Keratinocyte (primary cell): Measurements from ENCODE around the gene DOK6.

Experiments used
- CTCF ChIP-seq, 3 experiments: IDR thresholded peaks in 1 of 3; conservative IDR thresholded peaks in 1 of 3; optimal IDR thresholded peaks in 1 of 3; 2 replicates in 2 of 3; 3 replicates in 1 of 3; pipeline versions ENCODE3 to v1.5.1; 2011; ENCODE audit warnings: low read length in 3 of 3, mild to moderate bottlenecking in 3 of 3, moderate library complexity in 2 of 3, control low read depth in 1 of 3, inconsistent platforms in 1 of 3; ENCODE audit not compliant: insufficient read depth in 2 of 3; ENCODE audit errors: extremely low read depth in 1 of 3
- EZH2 ChIP-seq: IDR thresholded peaks from one replicate; pipeline ENCODE4 v1.6.1; 2012; ENCODE audit warnings: inconsistent platforms, mild to moderate bottlenecking, low read length, moderate library complexity

- TF ChIP-seq CTCF (optimal IDR thresholded peaks at IDR 0.05 in 1 of 3, IDR thresholded peaks at IDR 0.05 in 1 of 3, conservative IDR thresholded peaks at IDR 0.05 in 1 of 3; ENCODE audit: extremely low read depth in 1 of 3, insufficient read depth in 2 of 3, low read length in 3 of 3) (no peak), EZH2 (no peak)
Measured at GRCh38 chr18:69894467-69894866, 493.8 kb downstream of the DOK6 start.
